HL-60 (cell line): ENCODE data around the gene BAZ1B.

Source experiments
- GABPA ChIP-seq: IDR thresholded peaks from 2 replicates; pipeline ENCODE4 v1.6.1; 2012; ENCODE audit warnings: low read depth
- POLR2AphosphoS5 ChIP-seq: IDR thresholded peaks from 2 replicates; pipeline ENCODE4 v1.6.1; 2012; ENCODE audit warnings: low read depth
- SPI1 ChIP-seq: IDR thresholded peaks from 2 replicates; pipeline ENCODE4 v1.6.1; 2012; ENCODE audit warnings: low read depth, mild to moderate bottlenecking, borderline replicate concordance
- TF ChIP-seq, protein P1 (sequence below): IDR thresholded peaks from one replicate; pipeline ENCODE4 v1.5.1; 2011; ENCODE audit warnings: low read length, control low read depth, inconsistent platforms; ENCODE audit not compliant: insufficient read depth
- TF ChIP-seq, protein P2 (sequence below): IDR thresholded peaks from 2 replicates; pipeline ENCODE4 v1.6.1; 2012; ENCODE audit warnings: low read depth; ENCODE audit not compliant: insufficient replicate concordance

DNA sequence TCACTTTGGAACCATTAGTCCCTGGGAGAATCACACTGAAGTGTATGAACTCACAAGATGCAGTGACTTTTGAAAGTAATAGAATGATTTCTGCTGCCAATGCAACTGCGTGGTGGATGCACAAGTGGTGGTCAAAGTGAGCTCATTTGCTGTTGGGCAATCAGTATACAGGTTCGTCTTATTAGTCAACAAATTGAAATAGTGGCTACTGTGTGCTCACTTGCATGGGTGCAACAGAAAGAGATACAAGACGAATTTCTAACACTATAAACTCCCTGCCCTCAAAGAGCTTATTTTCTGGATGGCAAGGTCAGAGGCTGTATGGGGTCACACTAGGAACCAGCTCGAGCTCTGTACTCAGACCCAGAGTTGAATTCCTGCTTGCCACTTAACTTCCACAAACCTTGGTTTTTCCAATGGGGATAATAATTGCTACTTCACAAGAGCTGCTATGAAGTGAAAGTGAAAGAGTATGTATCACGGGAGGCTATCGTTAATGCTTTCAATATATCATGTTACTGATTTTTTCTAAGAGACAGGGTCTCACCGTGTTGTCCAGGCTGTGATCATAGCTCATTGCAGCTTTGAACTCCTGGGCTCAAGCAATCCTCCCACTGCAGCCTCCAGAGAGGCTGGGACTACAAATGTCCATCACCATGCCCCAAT lies 43.7 kb upstream of the BAZ1B start:
- TF ChIP-seq, protein P1, sequence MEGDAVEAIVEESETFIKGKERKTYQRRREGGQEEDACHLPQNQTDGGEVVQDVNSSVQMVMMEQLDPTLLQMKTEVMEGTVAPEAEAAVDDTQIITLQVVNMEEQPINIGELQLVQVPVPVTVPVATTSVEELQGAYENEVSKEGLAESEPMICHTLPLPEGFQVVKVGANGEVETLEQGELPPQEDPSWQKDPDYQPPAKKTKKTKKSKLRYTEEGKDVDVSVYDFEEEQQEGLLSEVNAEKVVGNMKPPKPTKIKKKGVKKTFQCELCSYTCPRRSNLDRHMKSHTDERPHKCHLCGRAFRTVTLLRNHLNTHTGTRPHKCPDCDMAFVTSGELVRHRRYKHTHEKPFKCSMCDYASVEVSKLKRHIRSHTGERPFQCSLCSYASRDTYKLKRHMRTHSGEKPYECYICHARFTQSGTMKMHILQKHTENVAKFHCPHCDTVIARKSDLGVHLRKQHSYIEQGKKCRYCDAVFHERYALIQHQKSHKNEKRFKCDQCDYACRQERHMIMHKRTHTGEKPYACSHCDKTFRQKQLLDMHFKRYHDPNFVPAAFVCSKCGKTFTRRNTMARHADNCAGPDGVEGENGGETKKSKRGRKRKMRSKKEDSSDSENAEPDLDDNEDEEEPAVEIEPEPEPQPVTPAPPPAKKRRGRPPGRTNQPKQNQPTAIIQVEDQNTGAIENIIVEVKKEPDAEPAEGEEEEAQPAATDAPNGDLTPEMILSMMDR = no peak
- TF ChIP-seq GABPA = no peak
- TF ChIP-seq, protein P2, sequence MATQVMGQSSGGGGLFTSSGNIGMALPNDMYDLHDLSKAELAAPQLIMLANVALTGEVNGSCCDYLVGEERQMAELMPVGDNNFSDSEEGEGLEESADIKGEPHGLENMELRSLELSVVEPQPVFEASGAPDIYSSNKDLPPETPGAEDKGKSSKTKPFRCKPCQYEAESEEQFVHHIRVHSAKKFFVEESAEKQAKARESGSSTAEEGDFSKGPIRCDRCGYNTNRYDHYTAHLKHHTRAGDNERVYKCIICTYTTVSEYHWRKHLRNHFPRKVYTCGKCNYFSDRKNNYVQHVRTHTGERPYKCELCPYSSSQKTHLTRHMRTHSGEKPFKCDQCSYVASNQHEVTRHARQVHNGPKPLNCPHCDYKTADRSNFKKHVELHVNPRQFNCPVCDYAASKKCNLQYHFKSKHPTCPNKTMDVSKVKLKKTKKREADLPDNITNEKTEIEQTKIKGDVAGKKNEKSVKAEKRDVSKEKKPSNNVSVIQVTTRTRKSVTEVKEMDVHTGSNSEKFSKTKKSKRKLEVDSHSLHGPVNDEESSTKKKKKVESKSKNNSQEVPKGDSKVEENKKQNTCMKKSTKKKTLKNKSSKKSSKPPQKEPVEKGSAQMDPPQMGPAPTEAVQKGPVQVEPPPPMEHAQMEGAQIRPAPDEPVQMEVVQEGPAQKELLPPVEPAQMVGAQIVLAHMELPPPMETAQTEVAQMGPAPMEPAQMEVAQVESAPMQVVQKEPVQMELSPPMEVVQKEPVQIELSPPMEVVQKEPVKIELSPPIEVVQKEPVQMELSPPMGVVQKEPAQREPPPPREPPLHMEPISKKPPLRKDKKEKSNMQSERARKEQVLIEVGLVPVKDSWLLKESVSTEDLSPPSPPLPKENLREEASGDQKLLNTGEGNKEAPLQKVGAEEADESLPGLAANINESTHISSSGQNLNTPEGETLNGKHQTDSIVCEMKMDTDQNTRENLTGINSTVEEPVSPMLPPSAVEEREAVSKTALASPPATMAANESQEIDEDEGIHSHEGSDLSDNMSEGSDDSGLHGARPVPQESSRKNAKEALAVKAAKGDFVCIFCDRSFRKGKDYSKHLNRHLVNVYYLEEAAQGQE = no peak
- no peak for TF ChIP-seq POLR2AphosphoS5
- no peak for TF ChIP-seq SPI1
